ENCODE results near the gene KAT6B.
"Not testable (repeated sequence)": the region's sequence is repeated elsewhere in the genome, so short reads cannot be mapped to it uniquely, and the experiment has no call there.

KAT6B gene

DNA sequence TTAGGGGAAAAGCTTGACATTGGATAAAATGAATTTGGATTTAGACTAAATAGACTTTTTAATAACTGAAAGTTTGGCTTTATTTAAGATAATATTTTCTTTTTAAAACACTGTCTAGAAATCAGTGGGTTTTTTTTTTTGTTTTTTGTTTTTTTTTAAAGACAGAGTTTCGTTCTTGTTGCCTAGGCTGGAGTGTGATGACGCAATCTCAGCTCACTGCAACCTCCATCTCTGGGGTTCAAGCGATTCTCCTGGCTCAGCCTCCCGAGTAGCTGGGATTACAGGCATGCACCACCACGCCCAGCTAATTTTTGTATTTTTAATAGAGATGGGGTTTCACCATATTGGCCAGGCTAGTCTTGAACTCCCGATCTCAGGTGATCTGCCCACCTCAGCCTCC is 66.9 kb downstream of the KAT6B start:
- not testable (repeated sequence) for DNase-seq

DNA sequence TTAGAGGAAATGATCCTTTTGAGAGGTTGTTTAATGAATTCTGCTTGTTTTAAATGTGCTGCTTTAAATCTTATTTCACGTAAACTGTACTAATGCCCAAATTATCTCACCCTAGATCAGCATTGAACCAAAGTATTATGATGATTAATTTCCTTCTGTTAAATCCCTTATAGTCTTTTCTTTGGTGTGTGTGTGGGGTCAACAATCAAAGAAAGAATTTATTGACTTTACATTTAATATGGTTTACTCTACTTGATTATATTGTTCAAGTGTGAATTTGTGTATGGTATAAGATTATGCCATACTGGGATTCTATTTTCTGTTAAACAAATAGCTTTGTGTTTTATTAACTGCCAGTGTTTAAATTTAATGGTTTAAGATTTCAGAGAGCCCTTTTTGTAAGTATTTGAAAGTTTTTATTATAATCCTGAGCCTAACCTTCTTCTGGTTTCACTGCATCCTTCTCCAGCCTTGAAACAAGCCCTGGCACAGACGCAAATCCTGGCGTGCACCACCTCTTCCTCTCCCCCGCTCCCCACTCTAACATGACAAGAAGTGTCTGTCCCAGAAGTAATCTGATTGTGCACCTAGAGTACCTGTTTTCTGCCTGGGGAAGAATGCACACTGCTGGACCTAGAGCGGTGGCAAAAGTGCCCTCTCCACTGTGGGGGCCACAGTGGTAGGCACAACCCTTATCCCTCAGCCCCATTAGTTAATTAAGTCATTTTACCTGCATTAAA is 70.6 kb downstream of the KAT6B start:
- DNase-seq = no peak

DNA sequence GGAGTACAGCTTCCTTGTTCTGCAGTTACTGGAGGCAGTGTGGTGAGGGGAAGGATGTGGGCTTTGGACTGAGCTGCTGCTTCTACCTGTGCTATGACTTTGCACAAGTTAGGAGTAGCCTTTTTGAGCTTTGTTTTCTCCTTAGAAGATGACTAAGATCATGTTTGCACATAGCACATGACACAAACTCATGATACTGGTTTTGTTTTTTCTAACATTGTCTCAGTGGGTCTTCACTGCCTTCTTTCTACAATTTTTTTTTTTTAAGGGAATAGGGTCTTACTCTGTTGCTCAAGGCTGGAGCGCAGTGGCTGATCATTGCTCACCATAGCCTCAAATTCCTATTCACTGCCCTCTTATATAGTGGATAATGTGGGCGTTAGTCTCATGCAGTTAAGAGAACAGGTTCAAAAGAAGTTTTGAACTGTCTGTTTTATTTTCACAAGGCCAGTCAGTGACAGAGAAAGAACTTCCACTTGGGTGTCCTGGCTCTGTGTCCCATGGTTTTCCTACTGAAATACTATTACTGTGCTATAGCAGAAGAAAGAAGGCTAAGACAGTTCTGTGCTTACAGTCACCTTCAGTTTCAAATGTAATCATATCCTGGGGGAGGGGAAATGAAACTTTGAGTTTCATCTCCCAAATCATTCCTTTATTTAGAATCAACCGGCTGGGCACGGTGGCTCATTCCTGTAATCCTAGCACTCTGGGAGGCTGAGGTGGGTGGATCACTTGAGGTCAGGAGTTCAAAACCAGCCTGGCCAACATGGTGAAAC is 72.0 kb downstream of the KAT6B start:
- DNase-seq = no peak

DNA sequence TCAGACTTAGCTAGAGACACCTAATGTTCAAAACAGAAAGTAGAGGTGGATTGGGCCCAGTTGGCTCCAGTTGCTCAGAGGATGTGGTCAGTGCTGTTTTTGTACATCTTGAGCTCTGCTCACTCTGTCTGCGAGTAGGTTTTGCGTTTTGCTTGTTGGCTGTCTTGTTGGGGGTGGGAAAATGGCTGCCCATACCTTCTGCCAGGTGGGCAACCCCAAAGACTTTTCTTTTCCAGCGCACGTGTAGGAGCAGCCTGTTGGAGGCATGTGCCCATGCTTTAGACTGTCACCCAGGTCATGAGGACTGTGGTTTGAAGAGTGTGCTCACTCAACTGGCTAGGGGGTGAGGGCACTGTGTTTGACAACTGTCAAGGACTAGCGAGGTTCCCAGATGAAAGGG is 73.9 kb downstream of the KAT6B start:
- DNase-seq = no peak

DNA sequence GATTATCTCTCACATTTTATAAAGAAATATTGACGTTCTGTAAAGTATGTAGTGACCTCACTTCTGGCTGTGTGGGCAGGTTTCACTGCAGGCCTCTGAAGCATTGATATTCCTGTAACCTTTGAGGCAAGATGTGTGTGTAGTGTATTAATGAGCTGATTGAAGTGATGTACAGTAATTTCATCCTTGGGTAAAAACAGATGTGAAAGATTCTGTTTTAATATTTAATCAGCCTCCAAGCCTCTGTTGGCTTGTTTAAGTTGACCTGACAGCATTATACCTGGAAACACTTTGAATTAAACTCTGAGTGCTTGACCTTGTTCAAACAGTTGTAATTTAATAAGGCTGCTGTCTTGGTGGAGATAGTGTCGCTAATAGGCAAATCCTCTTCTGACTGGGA is 74.9 kb downstream of the KAT6B start:
- no peak for DNase-seq

DNA sequence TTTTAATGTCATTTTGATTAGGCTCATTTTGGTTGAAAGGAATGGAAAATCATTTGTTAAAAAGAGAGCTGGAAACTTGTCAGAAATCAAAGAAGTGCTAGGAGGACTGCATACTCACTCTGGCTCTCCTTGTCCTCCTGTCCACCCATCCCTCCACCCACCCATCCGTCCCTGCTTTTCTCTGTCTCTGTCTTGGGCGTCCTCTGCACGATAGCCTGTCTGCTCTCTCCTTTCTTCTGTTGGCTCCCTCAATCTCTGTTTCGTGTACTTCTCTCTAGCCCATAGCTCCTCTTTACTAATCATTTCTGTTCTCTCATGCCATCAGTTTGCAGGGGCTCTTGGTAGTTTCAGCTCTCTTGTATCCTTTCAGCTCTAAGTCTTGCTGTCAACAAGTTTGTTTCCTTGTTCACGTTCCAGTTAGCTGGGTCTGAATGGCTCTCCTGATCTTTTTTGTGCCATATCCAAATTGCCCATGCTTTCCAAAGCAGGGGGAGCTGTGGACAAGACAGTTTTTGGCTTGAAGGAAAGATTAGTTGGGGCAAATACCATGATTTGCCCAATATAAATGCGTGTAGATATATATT is 75.6 kb downstream of the KAT6B start:
- no peak for DNase-seq

DNA sequence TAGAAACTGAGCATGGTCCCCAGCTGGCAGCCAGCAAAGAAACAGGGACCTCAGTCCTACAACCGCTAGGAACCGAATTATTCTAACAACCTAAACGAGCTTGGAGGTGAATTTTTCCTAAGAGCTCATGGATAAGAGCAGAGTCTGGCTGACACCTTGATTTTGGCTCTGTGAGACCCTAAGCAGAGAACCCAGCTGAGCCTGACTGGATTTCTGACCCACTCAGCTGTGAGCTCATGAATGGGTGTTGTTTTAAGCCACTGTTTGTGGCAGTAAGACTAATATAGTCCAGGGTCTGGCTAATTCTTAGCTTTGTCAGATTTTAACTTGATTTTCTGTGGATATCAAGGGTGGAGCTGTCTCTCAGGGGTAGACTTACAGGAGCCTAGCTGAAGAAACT is 77.1 kb downstream of the KAT6B start:
- DNase-seq = no peak

DNA sequence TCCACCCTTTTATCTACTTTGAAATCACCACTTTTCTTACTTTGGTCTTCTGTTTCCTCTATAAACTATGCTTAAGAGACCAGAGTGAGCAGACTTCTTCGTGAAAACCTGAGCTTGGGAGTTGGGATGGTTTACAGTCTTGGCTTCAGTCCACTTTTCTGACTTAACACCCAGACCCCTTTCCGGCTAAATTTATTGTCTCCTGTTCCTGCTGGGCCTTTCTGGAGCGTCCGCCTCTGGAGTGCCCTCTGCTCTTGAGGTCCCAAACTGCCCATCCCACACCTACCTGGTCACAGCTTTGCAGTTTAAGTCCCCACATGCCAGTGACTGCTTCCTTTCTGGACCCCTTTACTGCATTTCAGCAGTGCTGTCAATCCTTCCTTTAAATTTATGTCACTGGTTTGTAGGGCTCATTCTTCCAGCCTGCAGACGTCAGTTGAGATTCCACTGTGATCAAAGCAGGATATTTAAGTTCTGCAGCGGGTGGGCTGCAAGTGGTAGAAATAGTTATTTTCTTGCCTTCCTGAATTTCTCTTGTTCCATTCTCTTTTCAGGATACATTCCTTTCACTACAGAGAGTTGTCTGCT is 80.3 kb downstream of the KAT6B start:
- no peak for DNase-seq

DNA sequence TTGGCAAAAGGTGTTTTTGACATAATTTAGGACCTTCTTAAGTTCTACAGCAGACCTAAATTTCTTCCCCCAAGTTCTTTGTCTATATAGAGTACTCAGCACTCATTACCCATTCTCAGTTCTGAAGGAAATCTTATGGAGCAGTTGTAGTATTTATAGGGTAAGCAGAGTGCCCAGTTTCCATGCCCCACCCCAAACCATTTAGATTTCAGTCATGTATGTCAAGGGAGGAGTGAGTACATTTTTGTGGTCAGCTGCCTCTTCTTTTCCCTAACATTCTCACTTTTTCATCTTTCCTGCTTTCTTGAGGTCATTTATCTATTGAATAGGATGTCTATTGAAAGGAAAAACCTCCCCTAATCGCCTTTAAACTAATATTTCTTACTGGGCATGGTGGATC is 83.3 kb downstream of the KAT6B start:
- DNase-seq = no peak

DNA sequence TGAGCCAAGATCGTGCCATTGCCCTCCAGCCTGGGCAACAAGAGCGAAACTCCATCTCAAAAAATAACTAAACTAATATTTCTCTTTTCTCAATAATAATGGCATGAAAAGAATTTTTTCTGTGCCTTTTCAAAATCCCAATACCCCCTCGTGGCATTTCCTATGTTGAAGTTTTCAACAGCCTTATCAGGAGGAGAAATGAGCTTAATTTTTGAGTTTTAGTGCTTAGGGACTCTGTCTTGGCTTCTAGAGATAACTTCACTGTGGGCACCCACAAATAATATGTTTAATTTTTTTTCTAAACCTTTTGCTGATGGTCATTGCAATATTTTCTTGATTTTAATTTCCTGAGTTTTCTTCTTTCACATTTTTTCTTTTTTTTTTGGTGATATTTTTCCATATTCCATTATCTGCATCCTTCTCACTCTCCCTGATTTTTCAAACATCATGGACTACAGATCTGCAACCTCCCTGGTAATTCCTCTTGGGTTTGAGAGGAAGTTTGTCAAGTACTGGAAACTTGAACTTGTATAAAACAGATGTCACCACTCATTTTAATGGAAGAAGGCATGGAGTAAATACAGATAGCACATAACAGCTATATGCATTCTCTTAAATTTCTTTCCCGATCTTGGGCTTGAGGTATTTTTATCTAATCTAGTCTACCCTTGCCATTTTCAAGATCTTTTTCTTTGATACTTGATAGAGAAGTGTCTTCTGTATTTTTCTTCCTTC is 84.0 kb downstream of the KAT6B start:
- no peak for DNase-seq

DNA sequence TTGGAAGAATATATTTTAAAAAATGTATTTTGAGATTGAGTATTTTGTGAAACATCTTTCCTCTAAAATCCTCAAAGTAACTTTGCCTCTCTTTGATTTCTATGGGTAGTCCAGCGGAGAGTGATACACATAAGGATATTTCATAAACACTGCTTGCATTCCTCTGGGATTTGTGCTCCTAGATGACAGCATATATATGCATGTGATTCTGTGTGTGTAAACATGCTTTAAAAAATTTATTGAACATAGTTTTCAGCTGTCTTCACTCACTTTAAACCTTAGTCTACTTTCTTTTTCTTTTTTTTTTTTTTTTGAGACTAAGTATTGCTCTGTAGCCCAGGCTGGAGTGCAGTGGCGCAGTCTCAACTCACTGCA is 84.6 kb downstream of the KAT6B start:
- DNase-seq = no peak

DNA sequence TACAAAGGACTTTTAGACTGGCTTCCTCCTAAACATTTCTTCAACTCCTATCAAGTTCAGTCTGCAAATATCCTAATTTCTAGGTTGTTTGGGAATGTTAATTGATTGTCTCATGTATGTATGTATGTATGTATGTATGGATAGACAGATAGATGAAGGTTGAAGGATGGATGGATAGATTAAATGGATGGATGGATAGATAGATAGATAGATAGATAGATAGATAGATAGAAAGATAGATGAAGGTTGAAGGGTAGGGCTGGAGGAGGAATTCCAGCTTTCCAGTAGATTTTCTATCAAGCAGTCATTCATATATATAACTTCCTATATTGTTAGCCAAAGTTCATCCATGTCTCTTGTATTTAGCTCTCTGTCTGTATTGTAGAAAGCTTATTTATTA is 85.8 kb downstream of the KAT6B start:
- no peak for DNase-seq

DNA sequence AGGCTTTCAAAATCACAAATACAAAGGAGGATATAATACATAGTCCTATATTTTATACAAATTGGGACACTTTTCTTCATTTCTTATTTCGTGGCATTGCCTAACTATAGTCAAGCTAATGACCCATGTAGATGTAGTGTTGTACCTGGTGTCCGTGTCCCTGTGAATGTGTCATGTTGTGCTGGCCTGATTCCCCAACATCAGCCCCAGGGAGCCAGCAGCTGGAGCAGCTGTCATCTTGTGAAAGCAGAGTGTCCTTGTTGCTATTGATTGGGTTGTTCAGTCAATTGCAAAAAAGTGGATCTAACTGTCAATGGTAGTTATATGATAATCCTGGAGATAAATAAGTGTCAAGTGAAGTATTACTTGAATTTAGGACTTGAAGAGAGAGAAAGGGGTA is 86.3 kb downstream of the KAT6B start:
- no peak for DNase-seq

DNA sequence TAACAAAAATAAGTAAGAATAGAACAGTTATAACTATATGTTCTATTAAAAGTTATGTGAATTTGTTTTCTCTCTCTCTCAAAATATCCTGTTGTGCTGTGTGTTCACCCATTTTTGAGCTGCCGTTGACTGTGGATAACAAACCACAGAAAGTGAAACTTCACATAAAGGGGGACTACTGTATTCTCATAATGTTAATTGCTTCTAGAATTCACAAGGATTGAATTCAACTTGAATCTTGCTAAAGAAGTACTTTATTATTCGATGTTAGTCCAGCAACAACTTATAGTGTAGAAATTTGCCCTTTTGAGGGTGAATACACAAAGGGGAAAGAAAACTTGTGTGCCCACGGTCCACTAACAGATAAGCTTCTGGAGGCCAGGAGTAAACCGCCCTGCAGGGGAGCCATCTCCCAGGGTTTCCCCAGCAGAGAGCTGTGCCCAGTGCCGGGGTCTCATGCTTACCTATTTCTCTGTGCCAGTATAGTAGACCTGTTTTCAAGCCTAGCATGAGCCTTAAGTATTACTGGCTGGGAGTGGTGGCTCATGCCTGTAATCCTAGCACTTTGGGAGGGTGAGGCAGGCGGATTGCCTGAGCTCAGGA is 87.1 kb downstream of the KAT6B start:
- DNase-seq = no peak

DNA sequence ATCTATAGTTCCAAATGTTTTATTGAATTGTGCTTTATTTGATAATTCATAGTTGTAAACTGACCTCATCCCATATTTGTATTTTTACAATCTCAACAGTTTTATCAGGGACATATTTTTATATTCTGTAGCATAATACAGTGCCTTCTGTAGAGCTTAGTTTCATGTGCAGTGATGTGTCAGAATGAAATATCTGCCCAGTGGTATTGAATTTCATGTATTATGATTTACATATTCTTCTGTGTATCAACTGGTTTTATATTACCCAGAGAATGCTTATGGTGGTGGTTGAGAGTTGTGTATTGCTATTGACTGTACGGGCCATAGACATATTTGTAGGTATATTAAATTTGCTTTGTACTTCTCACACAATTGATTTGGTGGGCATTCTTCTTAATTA is 89.9 kb downstream of the KAT6B start:
- no peak for DNase-seq

DNA sequence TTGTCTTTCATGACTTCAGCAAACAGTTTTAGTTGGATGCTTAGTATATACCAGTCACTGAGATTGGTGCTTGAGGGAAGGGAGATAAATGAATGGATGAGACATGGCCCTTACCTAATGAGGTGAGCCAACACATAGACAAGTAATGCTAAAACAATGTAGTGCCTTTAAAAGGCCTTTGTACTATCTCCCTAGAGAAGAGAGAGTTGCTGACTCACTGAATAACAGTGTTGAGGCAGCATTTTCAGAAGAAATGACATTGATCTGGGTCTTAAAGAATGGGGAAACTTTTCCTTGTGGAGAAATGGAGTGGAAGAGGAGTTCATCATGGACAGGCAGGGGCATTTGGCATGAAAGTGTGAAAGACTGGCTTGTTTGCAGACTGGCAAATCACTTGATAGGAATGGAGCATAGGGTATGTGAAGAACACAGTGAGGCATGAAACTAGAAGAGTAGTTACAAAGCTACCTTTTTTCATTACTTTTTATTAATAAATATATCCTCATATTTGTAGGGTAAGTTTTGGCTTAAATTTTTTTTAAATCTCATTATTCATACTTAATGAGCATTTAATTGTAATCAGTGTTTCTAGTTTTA is 91.2 kb downstream of the KAT6B start:
- DNase-seq = no peak

DNA sequence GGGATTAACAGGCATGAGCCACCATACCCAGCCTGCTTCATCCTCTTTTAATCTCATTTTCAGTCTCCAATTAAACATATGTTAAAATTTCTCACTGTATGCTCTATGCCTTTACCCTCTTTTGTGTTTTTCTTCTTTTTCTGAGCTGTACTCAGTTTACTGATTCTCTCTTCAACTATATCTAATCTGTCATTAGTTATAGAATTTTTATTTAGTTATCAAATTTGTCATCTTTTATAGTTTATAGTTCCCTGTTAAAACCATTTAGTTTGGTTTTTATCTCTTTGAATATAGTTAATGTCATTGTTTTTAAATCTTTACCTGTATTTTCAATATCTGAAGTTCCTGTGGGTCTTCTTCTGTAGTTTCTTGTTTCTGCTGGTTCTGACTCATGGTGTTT is 93.3 kb downstream of the KAT6B start:
- DNase-seq = no peak

DNA sequence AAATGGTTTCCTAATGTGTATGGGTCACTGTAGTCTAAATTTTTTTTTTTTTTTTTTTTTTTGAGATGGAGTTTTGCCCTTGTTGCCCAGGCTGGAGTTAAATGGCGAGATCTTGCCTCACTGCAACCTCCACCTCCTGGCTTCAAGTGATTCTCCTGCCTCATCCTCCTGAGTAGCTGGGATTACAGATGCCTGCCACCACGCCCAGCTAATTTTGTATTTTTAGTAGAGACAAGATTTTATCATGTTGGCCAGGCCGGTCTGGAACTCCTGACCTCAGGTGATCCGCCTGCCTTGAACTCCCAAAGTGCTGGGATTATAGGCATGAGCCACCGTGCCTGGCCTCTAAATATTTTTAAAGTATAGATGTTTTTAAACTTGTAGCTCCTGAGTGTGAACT is 94.7 kb downstream of the KAT6B start:
- DNase-seq = not testable (repeated sequence)

DNA sequence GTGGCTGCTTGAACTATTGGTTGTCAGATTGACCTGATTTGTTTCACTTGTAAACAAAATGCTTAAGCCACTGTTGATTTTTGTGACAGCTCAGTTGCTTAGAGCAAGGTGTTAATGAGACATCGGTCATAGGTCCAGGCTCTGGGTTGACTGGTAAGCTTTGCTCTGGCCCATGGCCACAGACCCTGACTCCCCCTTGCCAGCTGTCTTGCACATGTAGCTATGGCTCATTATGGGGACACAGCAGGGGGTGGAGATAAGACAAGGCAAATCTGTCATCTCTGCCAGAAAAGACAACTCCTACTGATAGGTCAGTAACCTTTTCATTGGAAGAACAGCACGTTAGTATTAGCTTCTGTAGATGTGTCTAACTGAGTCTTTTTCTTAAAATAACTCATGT is 95.3 kb downstream of the KAT6B start:
- DNase-seq = peak; percentile 14

DNA sequence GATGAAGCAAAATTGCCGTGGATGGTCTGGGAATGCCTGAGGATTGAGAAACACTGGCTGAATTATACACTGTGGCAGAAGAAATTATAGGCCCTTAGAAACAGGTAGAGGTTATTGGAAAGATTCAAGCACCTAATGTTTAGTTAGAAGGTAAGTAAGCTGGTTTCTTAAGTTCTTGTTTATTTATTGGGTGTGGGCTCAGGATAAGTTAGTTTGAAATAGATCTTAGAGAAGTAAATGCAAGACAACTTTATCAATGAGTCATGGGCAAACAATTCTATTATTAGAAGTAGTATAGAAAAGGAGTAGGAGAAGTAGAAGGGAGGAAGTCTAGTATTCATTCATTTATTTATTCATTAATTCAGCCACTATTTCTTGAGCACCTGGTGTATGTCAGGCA is 96.5 kb downstream of the KAT6B start:
- no peak for DNase-seq

DNA sequence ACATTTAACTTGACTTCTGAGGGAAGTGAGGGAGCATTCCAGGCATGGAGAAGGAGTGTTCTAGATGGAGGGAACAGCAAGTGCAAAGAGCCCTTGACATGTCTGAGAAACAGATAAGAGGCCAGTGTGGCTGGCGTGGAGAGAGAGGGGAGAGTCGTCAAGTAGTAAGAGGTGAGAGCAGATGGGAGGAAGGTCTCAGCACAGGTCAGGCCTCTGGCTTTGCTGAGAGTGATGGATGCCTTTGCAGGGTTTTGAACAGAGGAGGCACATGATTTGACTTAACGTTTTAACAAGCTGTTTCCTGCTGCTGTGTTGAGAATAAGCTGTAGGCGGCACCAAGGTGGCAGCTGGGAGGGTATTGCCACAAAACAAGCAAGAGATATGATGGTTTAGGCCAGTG is 97.2 kb downstream of the KAT6B start:
- DNase-seq = peak; percentile 13

DNA sequence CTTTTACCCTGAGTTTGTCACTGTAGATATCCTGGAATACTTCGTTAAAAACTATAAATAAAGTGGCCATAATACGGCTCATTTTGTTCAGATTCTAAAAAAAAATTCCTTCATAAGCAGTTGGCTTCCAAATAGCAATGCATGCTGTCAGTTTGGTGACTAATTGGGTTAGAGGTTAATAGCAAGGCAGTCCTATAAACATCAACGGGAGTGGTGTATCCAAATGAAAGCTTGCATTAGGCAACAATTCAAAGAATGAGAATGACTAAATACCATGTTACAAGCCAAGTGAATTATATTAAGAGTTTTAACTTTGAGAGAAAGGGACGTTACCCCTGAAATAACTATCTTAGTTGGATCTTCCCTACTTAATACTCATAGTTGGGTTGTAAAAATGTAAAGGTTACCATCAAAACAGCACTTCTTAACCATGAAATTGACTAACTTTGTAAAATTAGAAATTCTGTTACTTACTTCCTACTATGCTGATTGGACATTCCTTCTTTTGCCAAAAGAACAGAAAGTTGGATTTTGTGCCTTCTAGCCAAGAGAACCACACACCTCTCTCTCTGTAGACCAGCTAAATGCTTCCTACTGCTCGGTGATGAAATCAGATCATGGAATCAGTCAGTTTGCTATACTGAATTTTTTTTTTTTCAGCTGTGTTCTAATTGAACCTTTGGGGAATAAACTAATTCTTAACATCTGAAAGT is 98.0 kb downstream of the KAT6B start:
- no peak for DNase-seq
